Measurements from ENCODE around the gene IGSF10. TPM values are rescaled to one million over a fixed set of nuclear protein-coding genes. Genes with fewer than 3 reads are reported as not detected.

Gene IGSF10
- total RNA-seq, 1 donor from 2014 or later: 6.8 TPM

DNA sequence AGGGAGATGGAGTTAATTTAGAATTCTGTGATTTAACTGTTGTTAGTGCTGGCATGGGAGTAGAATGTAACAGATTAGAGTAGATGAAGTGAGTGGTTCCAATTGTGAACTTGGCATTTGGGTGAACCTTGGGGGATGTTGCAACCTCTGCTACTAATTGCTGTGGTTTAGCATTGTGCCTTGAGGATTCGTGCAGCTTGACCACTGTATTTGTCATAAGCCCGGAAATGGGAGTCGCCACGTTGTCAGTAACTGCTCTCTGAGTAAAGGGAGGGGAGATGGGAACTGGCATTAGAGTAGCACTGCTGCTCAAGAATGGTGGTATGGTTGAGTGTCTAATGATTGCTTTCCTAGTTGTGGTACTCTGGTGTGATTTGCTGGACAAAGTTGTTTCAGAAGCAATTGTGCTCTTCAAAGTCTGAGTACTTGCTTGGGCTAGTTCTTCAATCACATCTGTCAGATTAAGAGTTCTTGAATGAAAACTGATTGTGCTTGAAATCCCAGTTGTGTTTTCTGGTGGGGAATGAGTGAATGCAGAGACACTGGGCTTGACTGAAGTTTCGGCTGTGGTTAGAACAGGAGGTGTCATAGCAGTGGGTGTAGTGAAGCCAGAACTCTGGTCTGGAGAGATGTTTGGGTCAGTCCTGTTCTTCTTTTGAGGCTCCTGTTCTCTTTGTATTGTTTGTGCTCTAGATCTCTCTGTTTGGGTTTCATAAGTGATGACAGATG, 15.4 kb downstream of the IGSF10 start:
- Mint-ChIP-seq H3K36me3 (no peaks in the 10 kb centered on the region), H3K4me1 (ENCODE audit: unreplicated experiment) (no peaks in the 10 kb centered on the region), H3K27me3 (no peaks in the 10 kb centered on the region), H3K27ac (no peak overlapping the region), H3K4me3 (no peak overlapping the region), H3K9me3 (no peaks in the 10 kb centered on the region)
- no peak for DNase-seq (ENCODE audit: extremely low spot score, unreplicated experiment)
- TF ChIP-seq, protein P1, sequence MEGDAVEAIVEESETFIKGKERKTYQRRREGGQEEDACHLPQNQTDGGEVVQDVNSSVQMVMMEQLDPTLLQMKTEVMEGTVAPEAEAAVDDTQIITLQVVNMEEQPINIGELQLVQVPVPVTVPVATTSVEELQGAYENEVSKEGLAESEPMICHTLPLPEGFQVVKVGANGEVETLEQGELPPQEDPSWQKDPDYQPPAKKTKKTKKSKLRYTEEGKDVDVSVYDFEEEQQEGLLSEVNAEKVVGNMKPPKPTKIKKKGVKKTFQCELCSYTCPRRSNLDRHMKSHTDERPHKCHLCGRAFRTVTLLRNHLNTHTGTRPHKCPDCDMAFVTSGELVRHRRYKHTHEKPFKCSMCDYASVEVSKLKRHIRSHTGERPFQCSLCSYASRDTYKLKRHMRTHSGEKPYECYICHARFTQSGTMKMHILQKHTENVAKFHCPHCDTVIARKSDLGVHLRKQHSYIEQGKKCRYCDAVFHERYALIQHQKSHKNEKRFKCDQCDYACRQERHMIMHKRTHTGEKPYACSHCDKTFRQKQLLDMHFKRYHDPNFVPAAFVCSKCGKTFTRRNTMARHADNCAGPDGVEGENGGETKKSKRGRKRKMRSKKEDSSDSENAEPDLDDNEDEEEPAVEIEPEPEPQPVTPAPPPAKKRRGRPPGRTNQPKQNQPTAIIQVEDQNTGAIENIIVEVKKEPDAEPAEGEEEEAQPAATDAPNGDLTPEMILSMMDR (conservative IDR thresholded peaks at IDR 0.05): no peak

DNA sequence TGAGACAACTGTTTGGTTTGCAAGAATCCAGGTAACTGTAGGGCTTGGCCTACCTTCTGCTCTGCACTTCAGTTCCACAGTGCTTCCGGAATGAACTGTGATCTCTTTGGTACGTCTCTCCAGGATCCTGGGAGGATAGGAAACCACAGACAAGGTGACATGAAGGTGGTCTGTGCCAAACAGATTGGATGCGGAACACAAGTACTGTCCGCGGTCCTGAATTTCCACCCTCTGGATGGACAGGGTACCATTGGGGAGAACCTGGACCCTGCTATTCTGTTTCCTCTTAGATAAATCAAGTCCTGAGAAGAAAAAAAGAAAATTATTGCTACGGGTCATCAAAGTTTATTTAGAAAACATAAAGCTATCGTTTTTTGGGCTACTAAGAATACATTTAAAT, 17.3 kb downstream of the IGSF10 start:
- Mint-ChIP-seq H3K27ac (no peak overlapping the region), H3K27me3 (no peaks in the 10 kb centered on the region), H3K36me3 (no peaks in the 10 kb centered on the region), H3K4me1 (ENCODE audit: unreplicated experiment) (peaks cover 4% of the 10 kb centered on the region), H3K4me3 (no peak overlapping the region), H3K9me3 (peaks cover 4% of the 10 kb centered on the region)
- DNase-seq (ENCODE audit: extremely low spot score, unreplicated experiment): no peak
- TF ChIP-seq, protein P1 (conservative IDR thresholded peaks at IDR 0.05): no peak

DNA sequence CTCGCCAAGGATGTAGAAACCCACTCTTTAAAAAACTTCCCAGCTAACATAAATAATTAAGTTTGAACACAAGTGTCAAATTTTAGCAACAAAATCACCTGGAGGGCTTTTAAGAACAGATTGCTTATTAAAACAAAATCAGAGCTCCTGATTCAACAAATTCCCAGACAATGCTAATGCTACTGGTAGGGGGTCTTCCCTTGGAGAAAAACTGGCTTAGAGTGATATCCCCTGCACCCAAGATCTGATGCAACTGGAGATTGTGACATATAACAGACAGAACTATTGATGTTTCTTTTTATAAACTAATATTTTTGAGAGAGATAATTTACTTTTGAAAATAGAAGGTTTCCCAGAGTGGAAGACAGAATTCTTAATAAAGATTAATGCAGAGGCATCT, 19.9 kb downstream of the IGSF10 start:
- H3K27ac Mint-ChIP-seq: no peak overlapping the region

DNA sequence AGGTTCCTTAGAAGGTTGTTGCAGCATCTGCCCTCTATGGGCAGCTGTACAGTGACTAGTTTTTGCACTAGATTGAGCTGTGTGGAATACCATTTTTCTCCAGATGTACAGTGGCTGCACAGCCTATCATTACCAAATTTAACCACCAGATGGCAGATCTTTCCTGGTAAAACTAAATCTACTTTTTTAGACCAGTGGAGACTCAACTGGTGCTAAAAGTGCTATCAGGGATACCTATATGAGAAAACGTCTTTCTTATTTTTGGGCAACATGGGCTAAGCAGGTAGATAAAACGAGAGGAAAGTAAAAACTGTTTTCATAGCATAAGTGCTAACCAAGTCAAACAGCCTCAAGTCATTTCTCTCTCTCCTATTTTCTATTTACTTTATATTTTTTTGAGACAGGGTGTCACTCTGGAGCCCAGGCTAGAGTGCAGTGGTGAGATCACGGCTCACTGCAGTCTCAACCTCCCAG, 21.2 kb downstream of the IGSF10 start:
- Mint-ChIP-seq H3K4me3 (no peak overlapping the region), H3K4me1 (ENCODE audit: unreplicated experiment) (peaks cover 4% of the 10 kb centered on the region), H3K9me3 (peaks cover 4% of the 10 kb centered on the region), H3K36me3 (no peaks in the 10 kb centered on the region), H3K27me3 (no peaks in the 10 kb centered on the region), H3K27ac (no peak overlapping the region)
- no peak for DNase-seq (ENCODE audit: extremely low spot score, unreplicated experiment)
- TF ChIP-seq, protein P1 (conservative IDR thresholded peaks at IDR 0.05): peak; percentile 87

More for the DNA sequence above, 19.9 kb downstream of the IGSF10 start:
- DNase-seq (ENCODE audit: extremely low spot score, unreplicated experiment): no peak
- Mint-ChIP-seq H3K36me3 (no peaks in the 10 kb centered on the region), H3K4me3 (no peak overlapping the region), H3K4me1 (ENCODE audit: unreplicated experiment) (peaks cover 4% of the 10 kb centered on the region), H3K27me3 (no peaks in the 10 kb centered on the region), H3K9me3 (peaks cover 4% of the 10 kb centered on the region)
- TF ChIP-seq, protein P1 (conservative IDR thresholded peaks at IDR 0.05): no peak

DNA sequence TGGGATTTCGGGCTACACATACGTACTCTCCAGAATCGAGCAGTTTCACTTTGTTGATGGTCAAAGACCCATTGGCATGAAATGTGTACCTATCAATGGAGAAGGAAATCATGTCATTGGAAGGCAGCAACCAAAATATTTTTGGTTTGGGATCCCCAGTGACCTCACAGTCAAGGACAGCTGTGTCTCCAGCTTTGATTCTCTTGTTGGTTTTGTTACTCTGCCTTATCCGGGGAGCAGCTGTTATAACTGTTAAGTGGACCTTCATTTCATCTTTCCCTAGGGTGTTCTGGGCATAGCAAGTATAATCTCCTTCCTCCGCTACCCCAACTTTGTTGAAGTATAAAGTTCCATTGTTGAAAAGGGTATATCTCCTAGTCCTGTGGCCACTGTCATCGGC, 23.0 kb downstream of the IGSF10 start:
- peaks cover 4% of the 10 kb centered on the region for H3K9me3 Mint-ChIP-seq
- H3K4me1 Mint-ChIP-seq (ENCODE audit: unreplicated experiment): peaks cover 4% of the 10 kb centered on the region
- H3K36me3 Mint-ChIP-seq: no peaks in the 10 kb centered on the region
- TF ChIP-seq, protein P1 (conservative IDR thresholded peaks at IDR 0.05): no peak
- no peaks in the 10 kb centered on the region for H3K27me3 Mint-ChIP-seq
- DNase-seq (ENCODE audit: extremely low spot score, unreplicated experiment): no peak
- H3K4me3 Mint-ChIP-seq: no peak overlapping the region
- no peak overlapping the region for H3K27ac Mint-ChIP-seq

Measured in type B pancreatic cell (in vitro differentiated cells).